ENCODE measurements around the gene FLII.

DNA sequence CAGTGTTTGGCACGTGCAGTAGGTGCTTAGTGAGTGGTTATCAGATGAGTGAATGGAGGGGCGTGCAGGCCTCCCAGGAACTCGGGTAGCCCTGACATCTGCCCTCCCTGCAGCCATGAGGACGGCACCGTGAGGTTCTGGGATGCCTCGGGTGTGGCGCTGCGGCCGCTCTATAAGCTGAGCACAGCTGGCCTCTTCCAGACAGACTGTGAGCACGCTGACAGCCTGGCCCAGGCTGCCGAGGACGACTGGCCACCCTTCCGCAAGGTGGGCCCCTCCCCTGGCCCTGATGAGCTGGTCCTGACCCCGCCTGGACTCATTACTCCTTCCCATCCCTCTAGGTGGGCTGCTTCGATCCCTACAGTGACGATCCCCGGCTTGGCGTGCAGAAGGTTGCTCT, 22.0 kb downstream of the FLII start:
- TF ChIP-seq, protein P1, sequence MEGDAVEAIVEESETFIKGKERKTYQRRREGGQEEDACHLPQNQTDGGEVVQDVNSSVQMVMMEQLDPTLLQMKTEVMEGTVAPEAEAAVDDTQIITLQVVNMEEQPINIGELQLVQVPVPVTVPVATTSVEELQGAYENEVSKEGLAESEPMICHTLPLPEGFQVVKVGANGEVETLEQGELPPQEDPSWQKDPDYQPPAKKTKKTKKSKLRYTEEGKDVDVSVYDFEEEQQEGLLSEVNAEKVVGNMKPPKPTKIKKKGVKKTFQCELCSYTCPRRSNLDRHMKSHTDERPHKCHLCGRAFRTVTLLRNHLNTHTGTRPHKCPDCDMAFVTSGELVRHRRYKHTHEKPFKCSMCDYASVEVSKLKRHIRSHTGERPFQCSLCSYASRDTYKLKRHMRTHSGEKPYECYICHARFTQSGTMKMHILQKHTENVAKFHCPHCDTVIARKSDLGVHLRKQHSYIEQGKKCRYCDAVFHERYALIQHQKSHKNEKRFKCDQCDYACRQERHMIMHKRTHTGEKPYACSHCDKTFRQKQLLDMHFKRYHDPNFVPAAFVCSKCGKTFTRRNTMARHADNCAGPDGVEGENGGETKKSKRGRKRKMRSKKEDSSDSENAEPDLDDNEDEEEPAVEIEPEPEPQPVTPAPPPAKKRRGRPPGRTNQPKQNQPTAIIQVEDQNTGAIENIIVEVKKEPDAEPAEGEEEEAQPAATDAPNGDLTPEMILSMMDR (IDR thresholded peaks at IDR 0.05) = no peak
- TF ChIP-seq POLR2AphosphoS5 (IDR thresholded peaks at IDR 0.05; ENCODE audit: insufficient read depth in 1 of 2, low read depth in 1 of 2) = no peak
- no peak for TF ChIP-seq POLR2A (IDR thresholded peaks at IDR 0.05)

Data from vagina (tissue), 2 donors.